ENCODE data around the gene WDR3. TPM values are rescaled to one million over a fixed set of nuclear protein-coding genes. Genes with fewer than 3 reads are reported as not detected.
"Not testable (repeated sequence)": the region's sequence is repeated elsewhere in the genome, so short reads cannot be mapped to it uniquely, and the experiment has no call there.

WDR3 gene
- total RNA-seq, 1 donor from 2014 or later = 31.8 TPM

- no peak overlapping the region for H2AFZ ChIP-seq (ENCODE audit: low read depth, low read length)
- no peak overlapping the region for H3K4me3 ChIP-seq (ENCODE audit: insufficient read depth, low read depth, low read length)
- Mint-ChIP-seq H3K4me3 (ENCODE audit: unreplicated experiment) (no peak overlapping the region), H3K36me3 (ENCODE audit: low read depth, unreplicated experiment) (no peaks in the 10 kb centered on the region), H3K4me1 (ENCODE audit: low read depth, unreplicated experiment) (peaks cover 1% of the 10 kb centered on the region), H3K27me3 (ENCODE audit: low read depth, unreplicated experiment) (no peaks in the 10 kb centered on the region), H3K9me3 (ENCODE audit: unreplicated experiment) (no peaks in the 10 kb centered on the region), H3K27ac (ENCODE audit: unreplicated experiment) (no peak overlapping the region)
- no peaks in the 10 kb centered on the region for H3K9me3 ChIP-seq (ENCODE audit: insufficient read depth, low read depth, low read length)
- TF ChIP-seq CTCF (IDR thresholded peaks at IDR 0.05; ENCODE audit: insufficient read depth, low read depth, low read length) (no peak), EZH2 (IDR thresholded peaks at IDR 0.05; ENCODE audit: insufficient read depth, low read length) (no peak)
- H4K20me1 ChIP-seq (ENCODE audit: insufficient read depth, low read length) = peaks cover 23% of the 10 kb centered on the region
- no peak overlapping the region for H3K4me2 ChIP-seq (ENCODE audit: low read length)
- H3K79me2 ChIP-seq (ENCODE audit: insufficient read depth, low read length) = peaks cover 27% of the 10 kb centered on the region
- H3K9ac ChIP-seq (ENCODE audit: low read length) = no peak overlapping the region
- H3K4me1 ChIP-seq (ENCODE audit: insufficient read depth, low read length) = no peaks in the 10 kb centered on the region
- peaks cover 13% of the 10 kb centered on the region for H3K36me3 ChIP-seq (ENCODE audit: insufficient read depth, low read length)
- DNase-seq (ENCODE audit: low read depth) (no peak), FAIRE-seq (no peak)
- H3K27ac ChIP-seq (ENCODE audit: low read depth, low read length) = no peak overlapping the region
- no peaks in the 10 kb centered on the region for H3K27me3 ChIP-seq (ENCODE audit: insufficient read depth, low read length)
These were observed 10.2 kb upstream of the WDR3 start for GRCh38 chr1:117919376-117919775.

- Mint-ChIP-seq H3K36me3 (ENCODE audit: low read depth, unreplicated experiment) (no peaks in the 10 kb centered on the region), H3K27ac (ENCODE audit: unreplicated experiment) (no peak overlapping the region), H3K4me3 (ENCODE audit: unreplicated experiment) (no peak overlapping the region), H3K4me1 (ENCODE audit: low read depth, unreplicated experiment) (peaks cover 1% of the 10 kb centered on the region), H3K9me3 (ENCODE audit: unreplicated experiment) (no peaks in the 10 kb centered on the region), H3K27me3 (ENCODE audit: low read depth, unreplicated experiment) (no peaks in the 10 kb centered on the region)
- H3K9ac ChIP-seq (ENCODE audit: low read length) = no peak overlapping the region
- no peaks in the 10 kb centered on the region for H3K4me1 ChIP-seq (ENCODE audit: insufficient read depth, low read length)
- no peak overlapping the region for H3K27ac ChIP-seq (ENCODE audit: low read depth, low read length)
- TF ChIP-seq CTCF (IDR thresholded peaks at IDR 0.05; ENCODE audit: insufficient read depth, low read depth, low read length) = no peak
- TF ChIP-seq EZH2 (IDR thresholded peaks at IDR 0.05; ENCODE audit: insufficient read depth, low read length) = no peak
- no peaks in the 10 kb centered on the region for H3K27me3 ChIP-seq (ENCODE audit: insufficient read depth, low read length)
- H3K4me2 ChIP-seq (ENCODE audit: low read length) = no peak overlapping the region
- FAIRE-seq (no peak), DNase-seq (ENCODE audit: low read depth) (no peak)
- H2AFZ ChIP-seq (ENCODE audit: low read depth, low read length) = no peak overlapping the region
- H3K4me3 ChIP-seq (ENCODE audit: insufficient read depth, low read depth, low read length) = no peak overlapping the region
- H3K79me2 ChIP-seq (ENCODE audit: insufficient read depth, low read length) = peaks cover 49% of the 10 kb centered on the region
- no peaks in the 10 kb centered on the region for H3K9me3 ChIP-seq (ENCODE audit: insufficient read depth, low read depth, low read length)
- H3K36me3 ChIP-seq (ENCODE audit: insufficient read depth, low read length) = peaks cover 9% of the 10 kb centered on the region
- H4K20me1 ChIP-seq (ENCODE audit: insufficient read depth, low read length) = peaks cover 38% of the 10 kb centered on the region
These were observed 7.5 kb upstream of the WDR3 start for GRCh38 chr1:117921991-117922390.

- H3K9ac ChIP-seq (ENCODE audit: low read length); FAIRE-seq; H3K27ac ChIP-seq (ENCODE audit: low read depth, low read length); H3K27me3 ChIP-seq (ENCODE audit: insufficient read depth, low read length); H3K36me3 ChIP-seq (ENCODE audit: insufficient read depth, low read length); H3K27ac Mint-ChIP-seq (ENCODE audit: unreplicated experiment); H3K36me3 Mint-ChIP-seq (ENCODE audit: low read depth, unreplicated experiment); H3K9me3 Mint-ChIP-seq (ENCODE audit: unreplicated experiment); H3K4me1 ChIP-seq (ENCODE audit: insufficient read depth, low read length); H3K4me3 ChIP-seq (ENCODE audit: insufficient read depth, low read depth, low read length); H3K4me2 ChIP-seq (ENCODE audit: low read length); H2AFZ ChIP-seq (ENCODE audit: low read depth, low read length); H3K4me3 Mint-ChIP-seq (ENCODE audit: unreplicated experiment); H3K4me1 Mint-ChIP-seq (ENCODE audit: low read depth, unreplicated experiment); H3K9me3 ChIP-seq (ENCODE audit: insufficient read depth, low read depth, low read length); H3K27me3 Mint-ChIP-seq (ENCODE audit: low read depth, unreplicated experiment); DNase-seq (ENCODE audit: low read depth): not testable (repeated sequence)
- Histone ChIP-seq H4K20me1 (ENCODE audit: insufficient read depth, low read length) (peaks cover 38% of the 10 kb centered on the region), H3K79me2 (ENCODE audit: insufficient read depth, low read length) (peaks cover 56% of the 10 kb centered on the region)
These were observed 6.8 kb upstream of the WDR3 start for GRCh38 chr1:117922717-117923116.
